ENCODE data around the gene ATP13A5.

DNA sequence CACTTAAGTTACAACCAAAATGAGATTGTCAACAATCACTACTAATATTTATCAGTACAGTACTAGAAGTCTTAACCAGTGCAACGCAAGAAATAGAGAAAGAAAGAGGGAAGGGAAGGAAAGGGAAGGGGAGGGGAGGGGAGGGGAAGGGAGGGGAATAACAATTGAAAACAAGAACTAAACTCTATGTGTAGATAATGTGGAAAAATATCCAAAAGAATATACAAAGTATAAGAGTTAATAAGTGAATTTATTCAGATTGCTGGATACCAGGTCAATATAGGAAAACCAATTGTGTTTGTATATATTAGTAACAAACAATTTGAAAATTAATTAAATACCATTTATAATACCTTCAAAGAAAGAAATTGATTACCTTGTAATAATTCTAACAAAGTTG, 10.7 kb downstream of the ATP13A5 start:
- TF ChIP-seq, protein P1, sequence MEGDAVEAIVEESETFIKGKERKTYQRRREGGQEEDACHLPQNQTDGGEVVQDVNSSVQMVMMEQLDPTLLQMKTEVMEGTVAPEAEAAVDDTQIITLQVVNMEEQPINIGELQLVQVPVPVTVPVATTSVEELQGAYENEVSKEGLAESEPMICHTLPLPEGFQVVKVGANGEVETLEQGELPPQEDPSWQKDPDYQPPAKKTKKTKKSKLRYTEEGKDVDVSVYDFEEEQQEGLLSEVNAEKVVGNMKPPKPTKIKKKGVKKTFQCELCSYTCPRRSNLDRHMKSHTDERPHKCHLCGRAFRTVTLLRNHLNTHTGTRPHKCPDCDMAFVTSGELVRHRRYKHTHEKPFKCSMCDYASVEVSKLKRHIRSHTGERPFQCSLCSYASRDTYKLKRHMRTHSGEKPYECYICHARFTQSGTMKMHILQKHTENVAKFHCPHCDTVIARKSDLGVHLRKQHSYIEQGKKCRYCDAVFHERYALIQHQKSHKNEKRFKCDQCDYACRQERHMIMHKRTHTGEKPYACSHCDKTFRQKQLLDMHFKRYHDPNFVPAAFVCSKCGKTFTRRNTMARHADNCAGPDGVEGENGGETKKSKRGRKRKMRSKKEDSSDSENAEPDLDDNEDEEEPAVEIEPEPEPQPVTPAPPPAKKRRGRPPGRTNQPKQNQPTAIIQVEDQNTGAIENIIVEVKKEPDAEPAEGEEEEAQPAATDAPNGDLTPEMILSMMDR (IDR thresholded peaks at IDR 0.05): no peak
- TF ChIP-seq POLR2AphosphoS5 (IDR thresholded peaks at IDR 0.05; ENCODE audit: insufficient read depth in 1 of 2, low read depth in 1 of 2): no peak

Data from vagina (tissue), 2 donors.